ENCODE measurements around the gene AQP5. TPM values are rescaled to one million over a fixed set of nuclear protein-coding genes. Genes with fewer than 3 reads are reported as not detected.

The AQP5 gene
- total RNA-seq, 2 experiments from 2014 or later: not detected

DNA sequence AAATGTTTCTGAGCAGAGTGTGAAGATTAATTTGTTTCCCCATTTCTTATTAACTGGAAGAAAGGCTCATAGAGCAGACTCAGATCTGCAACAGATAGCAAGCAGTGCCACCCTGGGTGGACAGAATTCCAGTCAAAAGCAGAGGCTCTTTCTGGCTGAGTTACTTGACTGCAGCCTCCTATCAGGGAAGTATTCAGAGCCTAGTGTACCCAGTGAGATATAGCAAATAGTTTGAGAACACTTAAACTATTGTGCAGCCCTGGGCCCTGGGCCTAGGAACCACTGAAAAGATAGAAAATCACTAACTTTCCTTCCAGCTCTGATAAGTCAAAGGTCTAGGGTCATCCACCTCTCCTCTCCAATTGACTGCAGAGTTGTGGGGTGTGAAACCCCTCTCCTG, 22.4 kb upstream of the AQP5 start:
- no peaks in the 10 kb centered on the region for H3K9me2 ChIP-seq (ENCODE audit: insufficient read depth, low read length)
- no peak overlapping the region for H3K4me2 ChIP-seq (ENCODE audit: low read length)
- H3K4me1 ChIP-seq (ENCODE audit: insufficient read depth, low read length, poor library complexity, severe bottlenecking): peaks cover 11% of the 10 kb centered on the region
- DNase-seq (ENCODE audit: low spot score): no peak
- H3K27ac ChIP-seq (ENCODE audit: low read depth, low read length, poor library complexity, severe bottlenecking): no peak overlapping the region
- intact Hi-C loops (cut with micrococcal nuclease; ENCODE audit: unreplicated experiment): no loop called here
- no peaks in the 10 kb centered on the region for H3K9me3 ChIP-seq (ENCODE audit: low read length)
- CTCF ChIA-PET (ENCODE audit: unreplicated experiment): interaction anchor here (1.5 kb wide), 1 partner anchor 131 kb away, joined by 3 read pairs; no protein-coding TSS in a partner anchor
- H4K20me1 ChIP-seq (ENCODE audit: insufficient read depth, low read length): no peaks in the 10 kb centered on the region
- no TSS peak for BruUV-seq (replicated peaks)
- POLR2A ChIA-PET: interaction anchor here (0.6 kb wide), 1 partner anchor 222 kb away, joined by 3 read pairs; no protein-coding TSS in a partner anchor
- H3K79me2 ChIP-seq (ENCODE audit: insufficient read depth, low read depth, low read length): no peaks in the 10 kb centered on the region
- H3K4me3 ChIP-seq (ENCODE audit: low read depth, low read length, poor library complexity, severe bottlenecking): no peak overlapping the region
- no peaks in the 10 kb centered on the region for H3K36me3 ChIP-seq (ENCODE audit: insufficient read depth, low read length)
- TF ChIP-seq CTCF (conservative IDR thresholded peaks at IDR 0.05; ENCODE audit: low read length) (no peak), EZH2phosphoT487 (IDR thresholded peaks at IDR 0.05; ENCODE audit: borderline replicate concordance, low read depth, low read length) (no peak)
- H2AFZ ChIP-seq (ENCODE audit: low read length): no peak overlapping the region

- BruUV-seq (replicated peaks): no TSS peak
- Histone ChIP-seq H3K27ac (ENCODE audit: low read depth, low read length, poor library complexity, severe bottlenecking) (no peak overlapping the region), H2AFZ (ENCODE audit: low read length) (no peak overlapping the region), H3K4me3 (ENCODE audit: low read depth, low read length, poor library complexity, severe bottlenecking) (no peak overlapping the region), H3K4me1 (ENCODE audit: insufficient read depth, low read length, poor library complexity, severe bottlenecking) (peaks cover 12% of the 10 kb centered on the region), H4K20me1 (ENCODE audit: insufficient read depth, low read length) (no peaks in the 10 kb centered on the region), H3K36me3 (ENCODE audit: insufficient read depth, low read length) (no peaks in the 10 kb centered on the region), H3K9me2 (ENCODE audit: insufficient read depth, low read length) (no peaks in the 10 kb centered on the region), H3K4me2 (ENCODE audit: low read length) (no peak overlapping the region), H3K9me3 (ENCODE audit: low read length) (no peaks in the 10 kb centered on the region), H3K79me2 (ENCODE audit: insufficient read depth, low read depth, low read length) (no peaks in the 10 kb centered on the region)
- TF ChIP-seq EZH2phosphoT487 (IDR thresholded peaks at IDR 0.05; ENCODE audit: borderline replicate concordance, low read depth, low read length): no peak
- no peak for TF ChIP-seq CTCF (conservative IDR thresholded peaks at IDR 0.05; ENCODE audit: low read length)
- CTCF ChIA-PET (ENCODE audit: unreplicated experiment): interaction anchor here (1.5 kb wide), 1 partner anchor 131 kb away, joined by 3 read pairs; no protein-coding TSS in a partner anchor
- POLR2A ChIA-PET: interaction anchor here (0.5 to 0.6 kb wide), 2 partner anchors 32 to 222 kb away, joined by 3 read pairs; no protein-coding TSS in a partner anchor
- intact Hi-C loops (cut with micrococcal nuclease; ENCODE audit: unreplicated experiment): loop anchor here (10.0 kb wide), 1 partner anchor 75 kb away; no protein-coding TSS in a partner anchor
- DNase-seq (ENCODE audit: low spot score): no peak
Observed at GRCh38 chr12:49939707-49940106, 22.0 kb upstream of the AQP5 start.
